GM21367 (cell line): Measurements from ENCODE around the gene PPP1CA.

Source experiments
- ATAC-seq: cut with Tn5 transposase; IDR thresholded peaks from one replicate; pipeline ENCODE4 v1.9.1; 2021; ENCODE audit not compliant: unreplicated experiment

The PPP1CA gene

GRCh38 chr11:67370351-67371076 lies 31.1 kb downstream of the PPP1CA start:
- no peak for ATAC-seq

GRCh38 chr11:67369801-67370284 lies 31.8 kb downstream of the PPP1CA start:
- no peak for ATAC-seq

GRCh38 chr11:67369275-67369674 lies 32.4 kb downstream of the PPP1CA start:
- ATAC-seq, result no peak

GRCh38 chr11:67368621-67369020 lies 33.0 kb downstream of the PPP1CA start:
- ATAC-seq, result no peak

- no peak for ATAC-seq
Observed at GRCh38 chr11:67367761-67368227, 33.9 kb downstream of the PPP1CA start.

- no peak for ATAC-seq
Observed at GRCh38 chr11:67366961-67367760, 34.5 kb downstream of the PPP1CA start.

- ATAC-seq, result no peak
Observed at GRCh38 chr11:67366546-67366945, 35.1 kb downstream of the PPP1CA start.

- ATAC-seq, result no peak
Observed at GRCh38 chr11:67365736-67366444, 35.8 kb downstream of the PPP1CA start.

- ATAC-seq, result no peak
Observed at GRCh38 chr11:67364783-67365722, 36.6 kb downstream of the PPP1CA start.

- no peak for ATAC-seq
Observed at GRCh38 chr11:67364169-67364568, 37.5 kb downstream of the PPP1CA start.

- ATAC-seq, result no peak
Observed at GRCh38 chr11:67357831-67358670, 43.6 kb downstream of the PPP1CA start.

GRCh38 chr11:67356864-67357561 lies 44.6 kb downstream of the PPP1CA start:
- no peak for ATAC-seq

- ATAC-seq, result no peak
Observed at GRCh38 chr11:67356387-67356863, 45.2 kb downstream of the PPP1CA start.

- no peak for ATAC-seq
Observed at GRCh38 chr11:67355794-67356386, 45.8 kb downstream of the PPP1CA start.

GRCh38 chr11:67355023-67355793 lies 46.5 kb downstream of the PPP1CA start:
- no peak for ATAC-seq

GRCh38 chr11:67354075-67355022 lies 47.3 kb downstream of the PPP1CA start:
- no peak for ATAC-seq
